Measurements from ENCODE around the gene STEAP1. TPM values are rescaled to one million over a fixed set of nuclear protein-coding genes. Genes with fewer than 3 reads are reported as not detected.

Gene STEAP1
- total RNA-seq, 1 donor from 2014 or later = 6.9 TPM

- Histone ChIP-seq H3K4me3 (ENCODE audit: low read depth, low read length) (no peak overlapping the region), H3K36me3 (ENCODE audit: control insufficient read depth, insufficient read depth, low read length) (no peaks in the 10 kb centered on the region), H3K27me3 (ENCODE audit: control insufficient read depth, insufficient read depth, low read length) (no peaks in the 10 kb centered on the region)
- DNase-seq (ENCODE audit: low read depth) = no peak
- no peak for TF ChIP-seq CTCF (IDR thresholded peaks at IDR 0.05; ENCODE audit: insufficient read depth, low read length, poor library complexity, severe bottlenecking)
Measured at GRCh38 chr7:90165724-90166123, 11.5 kb downstream of the STEAP1 start.

GRCh38 chr7:90166153-90166552, 11.9 kb downstream of the STEAP1 start:
- Histone ChIP-seq H3K27me3 (ENCODE audit: control insufficient read depth, insufficient read depth, low read length) (no peaks in the 10 kb centered on the region), H3K4me3 (ENCODE audit: low read depth, low read length) (no peak overlapping the region), H3K36me3 (ENCODE audit: control insufficient read depth, insufficient read depth, low read length) (no peaks in the 10 kb centered on the region)
- no peak for TF ChIP-seq CTCF (IDR thresholded peaks at IDR 0.05; ENCODE audit: insufficient read depth, low read length, poor library complexity, severe bottlenecking)
- DNase-seq (ENCODE audit: low read depth) = no peak

- no peaks in the 10 kb centered on the region for H3K36me3 ChIP-seq (ENCODE audit: control insufficient read depth, insufficient read depth, low read length)
- H3K4me3 ChIP-seq (ENCODE audit: low read depth, low read length) = no peak overlapping the region
- TF ChIP-seq CTCF (IDR thresholded peaks at IDR 0.05; ENCODE audit: insufficient read depth, low read length, poor library complexity, severe bottlenecking) = no peak
- DNase-seq (ENCODE audit: low read depth) = no peak
- no peaks in the 10 kb centered on the region for H3K27me3 ChIP-seq (ENCODE audit: control insufficient read depth, insufficient read depth, low read length)
Measured at GRCh38 chr7:90167361-90167760, 13.1 kb downstream of the STEAP1 start.

GRCh38 chr7:90169891-90170290, 15.6 kb downstream of the STEAP1 start:
- Histone ChIP-seq H3K4me3 (ENCODE audit: low read depth, low read length) (no peak overlapping the region), H3K27me3 (ENCODE audit: control insufficient read depth, insufficient read depth, low read length) (no peaks in the 10 kb centered on the region), H3K36me3 (ENCODE audit: control insufficient read depth, insufficient read depth, low read length) (no peaks in the 10 kb centered on the region)
- no peak for TF ChIP-seq CTCF (IDR thresholded peaks at IDR 0.05; ENCODE audit: insufficient read depth, low read length, poor library complexity, severe bottlenecking)
- no peak for DNase-seq (ENCODE audit: low read depth)

- H3K4me3 ChIP-seq (ENCODE audit: low read depth, low read length) = no peak overlapping the region
- H3K27me3 ChIP-seq (ENCODE audit: control insufficient read depth, insufficient read depth, low read length) = no peaks in the 10 kb centered on the region
- TF ChIP-seq CTCF (IDR thresholded peaks at IDR 0.05; ENCODE audit: insufficient read depth, low read length, poor library complexity, severe bottlenecking) = no peak
- no peak for DNase-seq (ENCODE audit: low read depth)
- H3K36me3 ChIP-seq (ENCODE audit: control insufficient read depth, insufficient read depth, low read length) = peaks cover 1% of the 10 kb centered on the region
Measured at GRCh38 chr7:90172121-90172520, 17.9 kb downstream of the STEAP1 start.

- Histone ChIP-seq H3K4me3 (ENCODE audit: low read depth, low read length) (no peak overlapping the region), H3K36me3 (ENCODE audit: control insufficient read depth, insufficient read depth, low read length) (peaks cover 1% of the 10 kb centered on the region), H3K27me3 (ENCODE audit: control insufficient read depth, insufficient read depth, low read length) (no peaks in the 10 kb centered on the region)
- DNase-seq (ENCODE audit: low read depth) = no peak
- TF ChIP-seq CTCF (IDR thresholded peaks at IDR 0.05; ENCODE audit: insufficient read depth, low read length, poor library complexity, severe bottlenecking) = no peak
Measured at GRCh38 chr7:90172624-90173023, 18.4 kb downstream of the STEAP1 start.
